ENCODE measurements around the gene IER5L.
A peak's percentile ranks its signal among the peaks of the same experiment; 100 is the strongest.
"Not testable (repeated sequence)": the region's sequence is repeated elsewhere in the genome, so short reads cannot be mapped to it uniquely, and the experiment has no call there.

IER5L gene

GRCh38 chr9:129166623-129167557, 11.2 kb downstream of the IER5L start:
- H3K4me3 ChIP-seq (ENCODE audit: low read length) = peak overlapping the region; percentile 44; the same call in 1 of the 2 replicates
- no peak overlapping the region for H3K27ac ChIP-seq (ENCODE audit: low read length)
- no peaks in the 10 kb centered on the region for H3K9me3 ChIP-seq (ENCODE audit: insufficient read depth, low read depth, low read length)
- H3K27me3 ChIP-seq (ENCODE audit: insufficient read depth, low read length) = peaks cover 17% of the 10 kb centered on the region
- H3K36me3 ChIP-seq (ENCODE audit: insufficient read depth, low read depth, low read length) = no peaks in the 10 kb centered on the region
- H3K4me1 ChIP-seq (ENCODE audit: insufficient read depth, low read length) = peaks cover 17% of the 10 kb centered on the region
- peak overlapping the region; percentile 35; the same call in 1 of the 2 replicates for H3K9ac ChIP-seq (ENCODE audit: low read depth, low read length)

GRCh38 chr9:129165198-129165597, 12.9 kb downstream of the IER5L start:
- H3K4me3 ChIP-seq (ENCODE audit: low read length) = no peak overlapping the region
- no peaks in the 10 kb centered on the region for H3K9me3 ChIP-seq (ENCODE audit: insufficient read depth, low read depth, low read length)
- H3K27ac ChIP-seq (ENCODE audit: low read length) = no peak overlapping the region
- H3K9ac ChIP-seq (ENCODE audit: low read depth, low read length) = no peak overlapping the region
- 0 out of 2 replicates have a peak, but pooled peaks cover under 1% of the 10 kb centered on the region for H3K27me3 ChIP-seq (ENCODE audit: insufficient read depth, low read length)
- no peaks in the 10 kb centered on the region for H3K36me3 ChIP-seq (ENCODE audit: insufficient read depth, low read depth, low read length)
- peaks cover 17% of the 10 kb centered on the region for H3K4me1 ChIP-seq (ENCODE audit: insufficient read depth, low read length)

- H3K36me3 ChIP-seq (ENCODE audit: insufficient read depth, low read depth, low read length) = no peaks in the 10 kb centered on the region
- H3K9me3 ChIP-seq (ENCODE audit: insufficient read depth, low read depth, low read length) = no peaks in the 10 kb centered on the region
- no peak overlapping the region for H3K4me3 ChIP-seq (ENCODE audit: low read length)
- H3K27ac ChIP-seq (ENCODE audit: low read length) = no peak overlapping the region
- no peak overlapping the region for H3K9ac ChIP-seq (ENCODE audit: low read depth, low read length)
- H3K27me3 ChIP-seq (ENCODE audit: insufficient read depth, low read length) = no peaks in the 10 kb centered on the region
- peaks cover 17% of the 10 kb centered on the region for H3K4me1 ChIP-seq (ENCODE audit: insufficient read depth, low read length)
Observed at GRCh38 chr9:129164246-129164930, 13.7 kb downstream of the IER5L start.

- H3K9ac ChIP-seq (ENCODE audit: low read depth, low read length) = no peak overlapping the region
- no peaks in the 10 kb centered on the region for H3K36me3 ChIP-seq (ENCODE audit: insufficient read depth, low read depth, low read length)
- H3K4me1 ChIP-seq (ENCODE audit: insufficient read depth, low read length) = peaks cover 17% of the 10 kb centered on the region
- H3K27ac ChIP-seq (ENCODE audit: low read length) = no peak overlapping the region
- no peaks in the 10 kb centered on the region for H3K9me3 ChIP-seq (ENCODE audit: insufficient read depth, low read depth, low read length)
- no peak overlapping the region for H3K4me3 ChIP-seq (ENCODE audit: low read length)
- no peaks in the 10 kb centered on the region for H3K27me3 ChIP-seq (ENCODE audit: insufficient read depth, low read length)
Observed at GRCh38 chr9:129163753-129164152, 14.3 kb downstream of the IER5L start.

GRCh38 chr9:129163198-129163670, 14.8 kb downstream of the IER5L start:
- H3K4me1 ChIP-seq (ENCODE audit: insufficient read depth, low read length) = peaks cover 17% of the 10 kb centered on the region
- H3K27ac ChIP-seq (ENCODE audit: low read length); H3K9ac ChIP-seq (ENCODE audit: low read depth, low read length); H3K27me3 ChIP-seq (ENCODE audit: insufficient read depth, low read length); H3K4me3 ChIP-seq (ENCODE audit: low read length); H3K9me3 ChIP-seq (ENCODE audit: insufficient read depth, low read depth, low read length); H3K36me3 ChIP-seq (ENCODE audit: insufficient read depth, low read depth, low read length): not testable (repeated sequence)

GRCh38 chr9:129162497-129163197, 15.4 kb downstream of the IER5L start:
- H3K36me3 ChIP-seq (ENCODE audit: insufficient read depth, low read depth, low read length) = no peaks in the 10 kb centered on the region
- no peak overlapping the region for H3K4me3 ChIP-seq (ENCODE audit: low read length)
- H3K4me1 ChIP-seq (ENCODE audit: insufficient read depth, low read length) = peaks cover 12% of the 10 kb centered on the region
- no peaks in the 10 kb centered on the region for H3K9me3 ChIP-seq (ENCODE audit: insufficient read depth, low read depth, low read length)
- no peak overlapping the region for H3K27ac ChIP-seq (ENCODE audit: low read length)
- no peaks in the 10 kb centered on the region for H3K27me3 ChIP-seq (ENCODE audit: insufficient read depth, low read length)
- H3K9ac ChIP-seq (ENCODE audit: low read depth, low read length) = no peak overlapping the region

GRCh38 chr9:129161534-129161837, 16.6 kb downstream of the IER5L start:
- no peak overlapping the region for H3K9ac ChIP-seq (ENCODE audit: low read depth, low read length)
- H3K9me3 ChIP-seq (ENCODE audit: insufficient read depth, low read depth, low read length) = no peaks in the 10 kb centered on the region
- H3K27me3 ChIP-seq (ENCODE audit: insufficient read depth, low read length) = no peaks in the 10 kb centered on the region
- H3K36me3 ChIP-seq (ENCODE audit: insufficient read depth, low read depth, low read length) = no peaks in the 10 kb centered on the region
- H3K4me3 ChIP-seq (ENCODE audit: low read length) = no peak overlapping the region
- no peak overlapping the region for H3K27ac ChIP-seq (ENCODE audit: low read length)
- peaks cover 4% of the 10 kb centered on the region; the same call in 1 of the 2 replicates for H3K4me1 ChIP-seq (ENCODE audit: insufficient read depth, low read length)

- H3K4me1 ChIP-seq (ENCODE audit: insufficient read depth, low read length) = peaks cover 4% of the 10 kb centered on the region; the same call in 1 of the 2 replicates
- H3K4me3 ChIP-seq (ENCODE audit: low read length) = no peak overlapping the region
- no peaks in the 10 kb centered on the region for H3K27me3 ChIP-seq (ENCODE audit: insufficient read depth, low read length)
- H3K9ac ChIP-seq (ENCODE audit: low read depth, low read length) = no peak overlapping the region
- H3K9me3 ChIP-seq (ENCODE audit: insufficient read depth, low read depth, low read length) = no peaks in the 10 kb centered on the region
- H3K27ac ChIP-seq (ENCODE audit: low read length) = no peak overlapping the region
- H3K36me3 ChIP-seq (ENCODE audit: insufficient read depth, low read depth, low read length) = no peaks in the 10 kb centered on the region
Observed at GRCh38 chr9:129160712-129161533, 17.1 kb downstream of the IER5L start.

- Histone ChIP-seq H3K4me3 (ENCODE audit: low read length) (no peak overlapping the region), H3K9ac (ENCODE audit: low read depth, low read length) (no peak overlapping the region), H3K27me3 (ENCODE audit: insufficient read depth, low read length) (no peaks in the 10 kb centered on the region), H3K27ac (ENCODE audit: low read length) (no peak overlapping the region), H3K9me3 (ENCODE audit: insufficient read depth, low read depth, low read length) (no peaks in the 10 kb centered on the region), H3K4me1 (ENCODE audit: insufficient read depth, low read length) (no peaks in the 10 kb centered on the region), H3K36me3 (ENCODE audit: insufficient read depth, low read depth, low read length) (peaks cover 7% of the 10 kb centered on the region; the same call in 1 of the 2 replicates)
Observed at GRCh38 chr9:129156163-129156562, 21.9 kb downstream of the IER5L start.

- H3K27me3 ChIP-seq (ENCODE audit: insufficient read depth, low read length) = no peaks in the 10 kb centered on the region
- H3K4me1 ChIP-seq (ENCODE audit: insufficient read depth, low read length) = no peaks in the 10 kb centered on the region
- peaks cover 7% of the 10 kb centered on the region; the same call in 1 of the 2 replicates for H3K36me3 ChIP-seq (ENCODE audit: insufficient read depth, low read depth, low read length)
- no peaks in the 10 kb centered on the region for H3K9me3 ChIP-seq (ENCODE audit: insufficient read depth, low read depth, low read length)
- no peak overlapping the region for H3K27ac ChIP-seq (ENCODE audit: low read length)
- no peak overlapping the region; the same call in 1 of the 2 replicates for H3K9ac ChIP-seq (ENCODE audit: low read depth, low read length)
- no peak overlapping the region for H3K4me3 ChIP-seq (ENCODE audit: low read length)
Observed at GRCh38 chr9:129154866-129155477, 23.1 kb downstream of the IER5L start.

Measured in iPS-20b (cell line).